ENCODE data around the gene SLFN5. TPM values are rescaled to one million over a fixed set of nuclear protein-coding genes. Genes with fewer than 3 reads are reported as not detected.
"Not testable (repeated sequence)": the region's sequence is repeated elsewhere in the genome, so short reads cannot be mapped to it uniquely, and the experiment has no call there.

SLFN5 gene
- total RNA-seq, 1 donor from 2014 or later = 9.4 TPM

DNA sequence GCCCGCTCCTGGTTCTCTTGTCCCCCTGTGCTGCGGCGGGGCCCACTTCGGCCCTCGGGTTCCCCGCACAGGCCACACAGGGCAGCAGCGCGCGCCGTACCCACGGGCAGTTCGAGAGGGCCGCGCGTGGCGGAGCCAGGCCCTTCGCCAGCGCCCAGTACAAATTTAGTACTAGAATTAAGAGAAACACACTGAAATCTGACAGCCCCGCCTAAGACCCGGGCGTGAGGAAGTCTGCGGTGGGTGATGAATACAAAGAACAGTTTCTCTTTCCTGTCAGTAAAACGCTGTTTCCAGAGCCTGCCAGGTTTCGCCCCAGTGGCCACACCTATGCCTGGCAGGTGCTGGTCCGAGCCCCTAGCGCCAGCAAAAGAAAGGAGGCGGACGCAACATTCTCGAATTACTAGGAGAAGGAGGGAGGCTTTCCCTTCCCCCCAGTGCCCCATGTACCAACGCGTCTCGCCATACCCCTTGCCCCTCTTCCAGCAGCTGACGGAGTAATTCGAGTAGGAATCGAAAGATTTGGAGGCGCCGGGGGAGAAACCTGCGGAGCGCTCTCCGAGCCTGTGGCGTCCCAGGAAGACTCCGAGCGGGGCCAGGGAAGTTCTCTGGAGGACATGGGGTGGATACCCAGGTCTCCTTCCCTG is 591 bp upstream of the SLFN5 start:
- DNase-seq = peak; percentile 67

DNA sequence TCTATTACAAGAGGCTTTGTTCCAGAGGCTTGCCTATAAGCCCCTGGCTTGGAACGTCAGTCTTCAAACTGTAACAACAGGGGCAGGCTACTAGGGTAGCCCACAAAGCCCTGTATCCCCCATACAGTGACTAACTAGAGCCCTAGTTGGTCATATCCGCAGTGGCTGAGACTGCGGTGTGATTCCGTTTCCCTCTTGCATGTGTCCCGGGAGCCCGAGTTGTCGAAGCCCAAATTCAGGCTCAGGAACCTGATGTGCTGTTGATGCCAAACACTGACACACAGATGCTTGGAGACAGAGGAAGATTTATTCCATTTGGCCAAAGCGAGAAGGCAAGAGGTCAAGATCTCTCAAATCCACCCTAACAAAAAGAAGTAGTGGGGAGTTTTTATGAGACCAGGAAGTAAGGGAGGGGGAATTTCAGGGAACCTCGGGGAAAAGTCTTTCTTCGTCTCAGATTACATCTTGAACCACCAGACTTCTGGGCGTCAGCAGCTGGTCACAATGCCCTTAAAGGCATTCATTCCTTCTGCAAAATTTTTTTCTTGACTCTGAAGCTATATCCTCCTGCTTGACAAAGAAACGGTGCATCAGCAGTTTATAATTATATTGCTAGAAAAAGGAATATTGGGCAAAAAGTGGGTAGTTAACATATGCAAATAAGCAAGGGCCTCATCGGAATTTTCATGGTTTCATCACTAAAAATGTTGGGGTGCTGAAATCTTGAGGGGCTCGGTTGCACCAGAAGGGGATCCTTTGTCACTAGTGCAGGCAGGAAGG is 879 bp downstream of the SLFN5 start:
- DNase-seq = peak; percentile 48

DNA sequence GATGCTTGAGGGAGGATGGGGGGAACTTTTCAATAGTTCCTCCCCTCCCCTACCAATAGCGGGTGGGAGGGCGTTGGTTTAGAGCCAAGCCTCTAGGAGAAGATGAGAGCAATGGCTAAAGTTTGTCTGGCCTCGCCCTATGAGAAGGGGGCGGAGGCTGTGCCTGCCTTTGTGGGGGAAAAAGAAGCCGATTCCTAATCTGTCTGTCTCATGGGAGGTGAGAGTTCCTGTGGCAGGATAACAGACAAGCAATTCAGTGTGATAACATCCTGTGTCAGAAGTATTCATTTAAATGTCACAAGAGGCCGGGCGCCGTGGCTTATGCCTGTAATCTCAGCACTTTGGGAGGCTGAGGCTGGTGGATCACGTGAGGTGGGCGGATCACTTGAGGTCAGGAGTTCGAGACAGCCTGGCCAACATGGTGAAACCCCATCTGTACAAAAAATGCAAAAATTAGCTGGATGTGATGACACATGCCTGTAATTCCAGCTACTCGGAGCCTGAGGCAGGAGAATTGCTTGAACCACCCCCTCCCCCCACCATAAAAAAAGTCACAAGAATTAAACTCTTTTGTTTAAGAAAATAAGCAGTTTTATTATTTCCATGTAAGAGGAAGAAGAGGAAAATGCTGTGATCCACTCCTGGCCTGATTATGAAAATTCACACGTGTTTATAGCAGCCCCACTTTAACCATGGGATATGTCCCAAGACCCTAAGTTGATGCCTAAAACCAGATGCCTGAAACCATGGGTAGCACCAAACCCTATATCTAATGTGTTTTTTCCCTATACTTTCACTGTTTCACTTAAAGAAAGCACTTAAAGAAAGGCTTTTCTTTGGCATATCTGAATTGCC is 1.7 kb downstream of the SLFN5 start:
- peak; percentile 45 for DNase-seq

DNA sequence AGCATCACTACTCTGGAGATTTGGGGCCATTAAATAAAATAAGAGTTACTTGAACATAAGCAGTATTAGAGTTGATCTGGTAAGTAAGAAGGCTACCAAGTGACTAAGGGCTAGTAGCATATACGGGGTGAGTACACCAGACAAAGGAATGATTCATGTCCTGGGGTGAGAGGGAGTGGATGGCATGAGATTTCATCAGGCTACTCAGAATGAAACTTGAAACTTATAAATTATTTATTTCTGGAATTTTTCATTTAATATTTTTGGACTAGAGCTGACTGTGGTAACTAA is 2.3 kb downstream of the SLFN5 start:
- DNase-seq = no peak

DNA sequence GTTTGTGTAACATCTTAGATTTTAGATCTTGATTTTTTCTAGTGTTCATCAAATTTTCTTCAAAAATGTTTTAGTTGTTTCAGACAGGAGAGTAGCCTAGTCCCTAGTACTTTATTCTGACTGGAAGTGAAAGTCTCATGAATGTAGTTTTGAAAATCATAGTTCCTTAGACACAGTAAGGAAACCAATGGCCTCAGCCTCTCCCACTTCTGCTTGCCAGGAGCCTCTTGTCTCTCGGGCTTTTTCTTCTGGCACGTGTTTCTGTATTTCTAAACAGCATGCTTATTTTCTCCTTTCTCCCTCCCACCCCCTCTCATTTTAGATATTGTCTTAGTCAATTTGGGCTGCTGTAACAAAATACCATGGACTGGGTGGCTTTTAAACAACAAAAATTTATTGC is 9.8 kb downstream of the SLFN5 start:
- DNase-seq = no peak

DNA sequence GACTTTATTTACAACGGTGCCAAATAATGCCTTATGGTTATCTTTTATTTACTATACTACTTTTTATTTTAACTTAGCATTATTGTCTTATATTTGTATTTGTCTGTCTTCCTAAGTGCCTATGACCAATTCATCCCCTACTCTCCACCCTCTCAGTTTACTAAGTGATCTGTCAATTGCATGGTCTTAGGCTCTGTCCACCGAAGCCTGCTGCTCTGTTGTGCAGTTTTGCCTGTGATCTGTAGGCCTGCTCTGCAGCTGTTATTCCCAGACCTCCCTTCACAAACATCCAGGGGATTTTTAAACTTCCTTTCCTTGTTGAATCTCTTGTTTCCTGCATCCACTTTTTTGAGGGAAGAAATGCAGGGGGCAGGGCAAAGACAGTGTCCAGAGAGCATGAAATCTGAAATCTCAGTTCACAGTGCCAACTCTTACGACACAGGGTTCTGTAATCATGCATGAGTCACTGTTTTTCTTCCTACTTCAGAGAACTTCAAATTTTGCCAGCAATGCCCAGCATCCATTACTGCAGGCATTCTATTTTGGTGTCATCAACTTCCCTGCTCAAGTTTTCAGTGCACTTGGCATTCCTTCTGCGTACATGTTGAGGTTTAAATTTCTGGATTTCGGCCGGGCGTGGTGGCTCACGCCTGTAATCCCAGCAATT is 11.4 kb downstream of the SLFN5 start:
- DNase-seq = peak; percentile 66

DNA sequence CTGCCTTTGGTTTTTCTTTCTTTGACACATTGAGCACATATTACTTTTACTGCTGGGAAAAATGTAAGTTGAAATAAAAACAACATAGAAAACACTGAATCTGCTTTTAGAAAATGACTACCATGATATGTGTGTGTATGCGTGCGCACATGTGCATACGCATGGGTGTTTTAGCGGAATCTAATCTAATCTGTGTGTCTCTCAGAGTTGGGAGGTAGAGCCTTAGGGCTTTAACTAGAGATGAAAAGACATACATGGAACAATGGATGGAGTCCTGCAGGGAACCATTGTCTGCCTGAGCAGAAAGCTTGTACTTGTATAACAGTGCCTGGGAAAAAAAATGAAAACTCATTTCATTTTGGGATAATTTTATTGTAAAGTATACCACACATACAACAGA is 12.4 kb downstream of the SLFN5 start:
- no peak for DNase-seq

DNA sequence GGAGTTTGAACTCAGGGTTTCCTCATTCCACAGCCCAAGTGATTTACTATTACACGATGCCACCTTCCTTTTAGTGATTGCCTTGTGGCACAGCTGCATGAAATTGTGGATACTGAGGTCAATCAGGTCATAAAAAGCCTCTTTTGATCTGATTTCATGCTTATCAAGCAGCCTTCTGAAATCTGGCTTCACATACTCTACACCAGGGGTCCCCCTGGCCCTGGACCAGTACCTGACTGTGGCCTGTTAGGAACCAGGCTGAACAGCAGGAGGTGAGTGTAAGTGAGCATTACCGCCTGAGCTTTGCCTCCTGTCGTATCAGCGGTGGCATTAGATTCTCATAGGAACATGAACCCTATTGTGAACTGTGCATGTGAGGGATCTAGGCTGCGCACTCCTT is 13.8 kb downstream of the SLFN5 start:
- no peak for DNase-seq

DNA sequence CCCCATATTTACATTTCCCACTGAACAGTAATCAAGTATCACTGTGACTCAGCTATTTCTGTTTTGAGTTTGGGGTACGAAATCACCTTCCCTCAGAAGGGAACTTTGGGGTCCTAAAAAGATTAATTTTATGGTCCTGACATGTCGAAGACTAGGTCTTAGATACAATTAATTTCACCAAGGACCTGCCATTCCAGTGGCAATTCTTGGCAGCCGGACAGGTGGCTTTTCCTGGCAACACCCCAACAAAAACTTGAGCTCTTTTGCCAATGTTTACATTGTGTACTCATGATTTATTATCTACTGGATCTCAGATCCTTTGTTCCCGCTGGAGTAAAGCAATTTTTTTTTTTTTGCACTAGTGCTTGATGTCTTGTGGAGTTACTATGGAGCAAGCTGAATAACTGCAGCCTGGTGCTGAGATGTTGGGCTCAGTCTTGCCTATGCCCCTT is 14.4 kb downstream of the SLFN5 start:
- no peak for DNase-seq

DNA sequence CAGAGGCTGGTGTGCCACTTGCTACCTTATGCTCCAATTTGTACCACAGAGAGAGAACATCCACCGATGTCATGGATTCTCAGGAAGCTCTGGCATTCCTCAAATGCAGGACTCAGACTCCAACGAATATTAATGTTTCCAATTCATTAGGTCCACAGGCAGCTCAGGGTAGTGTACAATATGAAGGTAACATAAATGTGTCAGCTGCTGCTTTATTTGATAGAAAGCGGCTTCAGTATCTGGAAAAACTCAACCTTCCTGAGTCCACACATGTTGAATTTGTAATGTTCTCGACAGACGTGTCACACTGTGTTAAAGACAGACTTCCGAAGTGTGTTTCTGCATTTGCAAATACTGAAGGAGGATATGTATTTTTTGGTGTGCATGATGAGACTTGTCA is 16.1 kb downstream of the SLFN5 start:
- no peak for DNase-seq

DNA sequence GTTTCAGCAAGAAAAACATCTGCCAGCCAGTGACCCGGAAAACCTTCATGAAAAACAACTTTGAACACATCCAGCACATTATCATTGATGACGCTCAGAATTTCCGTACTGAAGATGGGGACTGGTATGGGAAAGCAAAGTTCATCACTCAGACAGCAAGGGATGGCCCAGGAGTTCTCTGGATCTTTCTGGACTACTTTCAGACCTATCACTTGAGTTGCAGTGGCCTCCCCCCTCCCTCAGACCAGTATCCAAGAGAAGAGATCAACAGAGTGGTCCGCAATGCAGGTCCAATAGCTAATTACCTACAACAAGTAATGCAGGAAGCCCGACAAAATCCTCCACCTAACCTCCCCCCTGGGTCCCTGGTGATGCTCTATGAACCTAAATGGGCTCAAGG is 22.2 kb downstream of the SLFN5 start:
- DNase-seq = no peak

DNA sequence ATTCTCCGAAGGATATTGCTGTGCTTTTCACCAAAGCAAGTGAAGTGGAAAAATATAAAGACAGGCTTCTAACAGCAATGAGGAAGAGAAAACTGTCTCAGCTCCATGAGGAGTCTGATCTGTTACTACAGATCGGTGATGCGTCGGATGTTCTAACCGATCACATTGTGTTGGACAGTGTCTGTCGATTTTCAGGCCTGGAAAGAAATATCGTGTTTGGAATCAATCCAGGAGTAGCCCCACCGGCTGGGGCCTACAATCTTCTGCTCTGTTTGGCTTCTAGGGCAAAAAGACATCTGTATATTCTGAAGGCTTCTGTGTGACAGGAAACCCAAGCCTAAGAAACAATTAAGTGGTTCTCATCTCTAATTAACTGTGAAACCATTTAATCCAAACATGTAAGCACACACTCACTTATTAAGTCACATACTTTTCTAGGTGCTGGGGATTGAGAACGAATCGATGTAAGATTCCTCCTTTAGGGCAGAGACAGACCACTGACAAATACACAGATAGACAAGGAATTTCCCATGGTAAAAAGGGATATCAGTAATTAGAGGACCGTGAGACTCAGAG is 22.8 kb downstream of the SLFN5 start:
- no peak for DNase-seq

DNA sequence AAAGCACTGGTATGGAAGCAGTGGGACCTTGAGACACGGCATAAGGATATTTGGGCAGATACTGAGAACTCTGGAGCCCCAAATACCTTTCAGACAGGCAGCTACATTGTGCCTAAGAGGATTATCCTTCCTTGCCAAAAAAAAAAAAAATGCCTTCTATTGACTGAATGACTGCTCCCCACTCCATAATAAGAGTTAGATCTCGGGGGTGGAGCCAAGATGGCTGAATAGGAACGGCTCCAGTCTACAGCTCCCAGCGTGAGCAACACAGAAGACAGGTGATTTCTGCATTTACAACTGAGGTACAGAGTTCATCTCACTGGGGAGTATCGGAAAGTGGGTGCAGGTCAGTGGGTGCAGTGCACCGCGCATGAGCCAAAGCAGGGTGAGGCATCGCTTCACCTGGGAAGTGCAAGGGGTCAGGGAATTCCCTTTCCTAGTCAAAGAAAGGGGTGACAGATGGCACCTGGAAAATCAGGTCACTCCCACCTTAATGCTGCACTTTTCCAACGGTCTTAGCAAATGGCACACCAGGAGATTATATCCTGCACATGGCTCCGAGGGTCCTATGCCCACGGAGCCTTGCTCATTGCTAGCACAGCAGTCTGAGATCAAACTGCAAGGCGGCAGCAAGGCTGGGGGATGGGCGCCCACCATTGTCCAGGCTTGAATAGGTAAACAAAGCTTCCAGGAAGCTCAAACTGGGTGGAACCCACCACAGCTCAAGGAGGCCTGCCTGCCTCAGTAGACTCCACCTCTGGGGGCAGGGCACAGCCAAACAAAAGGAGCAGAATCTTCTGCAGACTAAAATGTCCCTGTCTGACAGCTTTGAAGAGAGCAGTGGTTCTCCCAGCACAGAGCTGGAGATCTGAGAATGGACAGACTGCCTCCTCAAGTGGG is 31.5 kb downstream of the SLFN5 start:
- not testable (repeated sequence) for DNase-seq

DNA sequence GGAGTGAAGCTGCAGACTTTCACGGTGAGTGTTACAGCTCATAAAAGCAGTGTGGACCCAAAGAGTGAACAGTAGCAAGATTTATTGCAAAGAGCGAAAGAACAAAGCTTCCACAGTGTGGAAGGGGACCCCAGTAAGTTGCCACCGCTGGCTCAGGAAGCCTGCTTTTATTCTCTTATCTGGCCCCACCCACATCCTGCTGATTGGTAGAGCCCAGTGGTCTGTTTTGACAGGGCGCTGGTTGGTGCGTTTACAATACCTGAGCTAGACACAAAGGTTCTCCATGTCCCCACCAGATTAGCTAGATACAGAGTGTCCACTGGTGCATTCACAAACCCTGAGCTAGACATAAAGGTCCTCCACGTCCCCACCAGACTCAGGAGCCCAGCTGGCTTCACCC is 35.6 kb downstream of the SLFN5 start:
- not testable (repeated sequence) for DNase-seq

DNA sequence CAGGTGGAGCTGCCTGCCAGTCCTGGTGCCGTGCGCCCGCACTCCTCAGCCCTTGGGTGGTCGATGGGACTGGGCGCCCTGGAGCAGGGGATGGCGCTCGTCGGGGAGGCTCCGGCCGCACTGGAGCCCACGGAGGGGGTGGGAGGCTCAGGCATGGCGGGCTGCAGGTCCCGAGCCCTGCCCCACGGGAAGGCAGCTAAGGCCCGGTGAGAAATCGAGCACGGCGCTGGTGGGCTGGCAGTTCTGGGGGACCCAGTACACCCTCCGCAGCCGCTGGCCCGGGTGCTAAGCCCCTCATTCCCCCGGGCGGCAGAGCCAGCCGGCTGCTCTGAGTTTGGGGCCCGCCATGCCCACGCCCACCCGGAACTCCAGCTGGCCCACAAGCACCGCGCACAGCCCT is 36.0 kb downstream of the SLFN5 start:
- not testable (repeated sequence) for DNase-seq

DNA sequence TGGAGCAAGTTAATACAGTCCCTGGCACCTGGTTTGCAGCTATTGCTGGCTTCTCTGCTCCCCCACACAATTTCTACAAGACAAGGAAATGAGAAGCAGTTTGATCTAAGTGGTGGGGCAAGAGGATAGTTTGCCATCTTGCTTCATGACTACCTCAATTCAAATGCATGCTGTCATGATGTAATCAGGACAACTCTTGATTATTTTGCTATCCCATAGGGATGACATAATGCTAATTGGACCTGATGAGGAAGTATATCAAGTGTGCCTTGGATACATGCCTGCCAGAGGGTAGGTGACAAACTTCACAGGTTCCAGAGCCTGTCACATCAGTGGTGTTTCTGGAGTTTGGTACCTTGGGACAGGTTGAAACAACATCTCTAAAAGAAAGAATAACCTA is 40.9 kb downstream of the SLFN5 start:
- DNase-seq = no peak

DNA sequence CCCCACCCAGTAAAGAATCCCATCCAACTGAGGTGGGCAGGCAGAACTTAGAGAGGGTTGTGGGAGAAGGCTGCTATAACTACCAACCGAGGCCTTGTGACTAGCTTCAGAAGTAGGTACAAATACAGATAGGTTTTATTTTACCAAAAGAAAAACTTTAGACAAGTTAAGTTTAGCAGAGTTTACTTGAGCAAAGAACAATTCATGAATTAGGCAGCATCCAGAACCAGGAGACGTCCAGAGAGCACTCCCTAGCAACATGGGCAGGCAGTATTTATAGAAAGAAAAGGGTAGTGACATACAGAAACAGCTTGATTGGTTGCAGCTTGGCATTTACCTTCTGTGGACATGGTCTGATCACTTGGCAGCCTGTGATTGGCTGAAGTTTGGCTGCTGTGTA is 42.1 kb downstream of the SLFN5 start:
- DNase-seq = no peak

DNA sequence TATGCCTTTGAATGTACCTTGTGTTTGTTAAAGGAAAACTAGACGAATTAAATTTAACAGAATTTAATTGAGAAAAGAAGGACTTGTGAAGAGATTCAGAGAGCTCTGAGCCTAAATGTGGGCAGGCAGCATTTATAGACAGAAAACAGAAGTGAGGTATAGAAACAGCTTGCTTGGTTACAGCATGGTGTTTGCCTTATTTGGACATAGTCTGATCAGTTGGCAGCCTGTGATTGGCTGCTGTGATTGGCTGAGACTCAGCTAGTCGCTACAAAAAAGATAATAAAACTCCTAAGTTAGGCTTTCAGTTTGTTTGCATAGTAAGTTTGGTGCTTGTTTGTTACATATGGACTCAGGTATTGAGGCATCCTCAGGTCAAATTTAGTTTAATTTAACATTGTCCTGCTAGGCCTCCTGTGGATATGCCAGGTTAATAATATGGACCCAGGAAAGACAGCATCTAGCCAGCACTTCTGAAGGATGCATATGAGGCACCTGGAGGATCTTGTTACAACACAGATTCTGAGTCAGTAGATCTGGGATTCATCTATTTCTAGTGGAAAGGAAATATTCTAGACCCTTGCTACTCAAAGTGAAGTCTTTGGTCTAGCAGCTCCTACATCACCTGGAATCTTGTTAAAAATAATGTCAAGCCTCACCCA is 43.4 kb downstream of the SLFN5 start:
- no peak for DNase-seq

DNA sequence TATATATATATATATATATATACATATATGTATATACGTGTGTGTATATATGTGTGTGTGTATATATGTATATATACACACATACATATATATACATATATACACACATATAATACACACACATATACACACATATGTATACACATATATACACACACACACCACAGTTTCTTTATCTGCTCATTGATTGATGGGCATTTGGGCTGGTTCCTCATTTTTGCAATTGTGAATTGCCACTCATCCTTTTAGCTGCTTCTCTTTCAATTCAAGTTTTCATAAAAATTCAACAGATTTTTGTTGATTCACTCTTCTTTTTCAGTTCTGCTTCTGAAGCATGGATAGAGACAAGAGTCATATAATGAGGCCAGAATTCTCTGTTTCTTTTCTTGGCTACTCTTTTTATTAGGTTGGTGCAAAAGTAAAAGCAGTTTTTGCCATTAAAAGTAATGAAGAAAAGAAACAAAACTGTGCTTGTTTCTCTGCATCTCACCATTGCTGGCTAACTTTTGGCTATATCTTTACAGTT is 44.5 kb downstream of the SLFN5 start:
- no peak for DNase-seq

DNA sequence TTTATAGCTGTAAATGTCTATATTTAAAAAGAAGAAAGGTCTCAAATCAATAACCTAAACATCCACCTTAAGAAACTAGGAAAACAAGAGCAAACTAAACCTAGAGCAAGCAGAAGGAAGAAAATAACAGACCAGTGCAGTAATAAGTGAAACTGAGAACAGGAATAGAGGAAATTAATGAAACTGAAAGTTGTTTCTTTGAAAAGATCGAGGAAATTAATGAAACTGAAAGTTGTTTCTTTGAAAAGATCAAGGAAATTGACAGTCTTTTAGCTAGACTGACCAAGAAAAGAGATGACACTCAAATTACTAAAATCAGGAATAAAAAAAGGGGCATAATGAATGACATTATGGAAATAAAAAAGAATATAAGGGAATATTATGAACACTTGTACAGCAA is 46.4 kb downstream of the SLFN5 start:
- DNase-seq = no peak
